Measurements from ENCODE around the gene BMS1. TPM values are rescaled to one million over a fixed set of nuclear protein-coding genes. Genes with fewer than 3 reads are reported as not detected.

BMS1 gene
- total RNA-seq, 1 experiment from 2014 or later = 40.0 TPM

DNA sequence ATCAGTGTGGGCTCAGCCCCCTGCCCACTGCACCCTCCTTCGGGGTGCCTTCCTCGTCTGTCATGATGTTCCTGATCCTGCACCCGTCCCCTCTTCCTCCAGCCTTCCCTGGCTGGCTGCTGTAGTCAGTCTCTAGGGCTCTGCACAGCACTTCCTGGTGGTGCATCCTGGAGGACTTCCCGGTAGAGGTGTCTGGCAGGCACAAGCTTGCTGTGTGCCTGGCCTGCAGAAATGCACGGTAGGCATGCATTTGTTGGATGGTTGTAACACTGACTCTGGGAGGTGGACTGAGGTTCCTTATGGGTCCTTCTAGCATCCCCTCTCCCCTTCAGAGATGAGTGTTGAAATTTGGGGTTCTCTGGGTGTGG, 92.8 kb downstream of the BMS1 start:
- no peak overlapping the region for H2AFZ ChIP-seq (ENCODE audit: low read depth, low read length, poor library complexity, severe bottlenecking)
- RAD21 ChIA-PET (ENCODE audit: low non-redundant PET in 1 of 2, low total read pairs in 2 of 2, uncharacterized antibody in 2 of 2, unreplicated experiment in 2 of 2) = no interaction called here
- TF ChIP-seq SRF (IDR thresholded peaks at IDR 0.05; ENCODE audit: low read depth) = no peak
- no peak for TF ChIP-seq EZH2phosphoT487 (IDR thresholded peaks at IDR 0.05; ENCODE audit: borderline replicate concordance)
- TF ChIP-seq, protein P1, sequence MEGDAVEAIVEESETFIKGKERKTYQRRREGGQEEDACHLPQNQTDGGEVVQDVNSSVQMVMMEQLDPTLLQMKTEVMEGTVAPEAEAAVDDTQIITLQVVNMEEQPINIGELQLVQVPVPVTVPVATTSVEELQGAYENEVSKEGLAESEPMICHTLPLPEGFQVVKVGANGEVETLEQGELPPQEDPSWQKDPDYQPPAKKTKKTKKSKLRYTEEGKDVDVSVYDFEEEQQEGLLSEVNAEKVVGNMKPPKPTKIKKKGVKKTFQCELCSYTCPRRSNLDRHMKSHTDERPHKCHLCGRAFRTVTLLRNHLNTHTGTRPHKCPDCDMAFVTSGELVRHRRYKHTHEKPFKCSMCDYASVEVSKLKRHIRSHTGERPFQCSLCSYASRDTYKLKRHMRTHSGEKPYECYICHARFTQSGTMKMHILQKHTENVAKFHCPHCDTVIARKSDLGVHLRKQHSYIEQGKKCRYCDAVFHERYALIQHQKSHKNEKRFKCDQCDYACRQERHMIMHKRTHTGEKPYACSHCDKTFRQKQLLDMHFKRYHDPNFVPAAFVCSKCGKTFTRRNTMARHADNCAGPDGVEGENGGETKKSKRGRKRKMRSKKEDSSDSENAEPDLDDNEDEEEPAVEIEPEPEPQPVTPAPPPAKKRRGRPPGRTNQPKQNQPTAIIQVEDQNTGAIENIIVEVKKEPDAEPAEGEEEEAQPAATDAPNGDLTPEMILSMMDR (IDR thresholded peaks at IDR 0.05 in 2 of 3, conservative IDR thresholded peaks at IDR 0.05 in 1 of 3; ENCODE audit: borderline replicate concordance in 1 of 3, insufficient read depth in 1 of 3, low read depth in 2 of 3, low read length in 2 of 3) = no peak
- no peak for TF ChIP-seq ELF1 (IDR thresholded peaks at IDR 0.05; ENCODE audit: borderline replicate concordance, low read depth)
- TF ChIP-seq SP1 (IDR thresholded peaks at IDR 0.05; ENCODE audit: low read depth) = no peak
- peak overlapping the region; percentile 19; the same call in 1 of the 2 replicates for H3K4me2 ChIP-seq (ENCODE audit: low read length)
- no TSS peak for BruUV-seq (replicated peaks)
- ATAC-seq (no peak), DNase-seq (ENCODE audit: low read depth, low spot score) (no peak)
- no peaks in the 10 kb centered on the region for H3K9me3 ChIP-seq (ENCODE audit: control insufficient read depth in 1 of 2, insufficient read depth in 1 of 2, low read depth in 1 of 2, low read length in 2 of 2)
- H3K27ac ChIP-seq (ENCODE audit: low read depth, low read length) = no peak overlapping the region
- H3K9ac ChIP-seq (ENCODE audit: low read length) = no peak overlapping the region
- POLR2A ChIA-PET = no interaction called here
- intact Hi-C loops (cut with micrococcal nuclease) = no loop called here
- H3K9me2 ChIP-seq (ENCODE audit: insufficient read depth) = no peaks in the 10 kb centered on the region
- H3K36me3 ChIP-seq (ENCODE audit: control insufficient read depth in 1 of 2, insufficient read depth in 2 of 2, low read length in 2 of 2) = no peaks in the 10 kb centered on the region
- CTCF ChIA-PET = no interaction called here
- H3K4me3 ChIP-seq (replicated peaks in 1 of 2; ENCODE audit: low read depth in 1 of 2, low read length in 2 of 2) = no peak overlapping the region
- no peaks in the 10 kb centered on the region for H3K79me2 ChIP-seq (ENCODE audit: insufficient read depth, low read length)
- no peaks in the 10 kb centered on the region for H4K20me1 ChIP-seq (ENCODE audit: insufficient read depth)
- peaks cover 0 to 8% of the 10 kb centered on the region in 2 experiments; a peak in 1 of 4 replicates for H3K4me1 ChIP-seq (ENCODE audit: control insufficient read depth in 1 of 2, insufficient read depth in 2 of 2, low read length in 2 of 2)
- no peaks in the 10 kb centered on the region for H3K27me3 ChIP-seq (ENCODE audit: insufficient read depth, low read length)

DNA sequence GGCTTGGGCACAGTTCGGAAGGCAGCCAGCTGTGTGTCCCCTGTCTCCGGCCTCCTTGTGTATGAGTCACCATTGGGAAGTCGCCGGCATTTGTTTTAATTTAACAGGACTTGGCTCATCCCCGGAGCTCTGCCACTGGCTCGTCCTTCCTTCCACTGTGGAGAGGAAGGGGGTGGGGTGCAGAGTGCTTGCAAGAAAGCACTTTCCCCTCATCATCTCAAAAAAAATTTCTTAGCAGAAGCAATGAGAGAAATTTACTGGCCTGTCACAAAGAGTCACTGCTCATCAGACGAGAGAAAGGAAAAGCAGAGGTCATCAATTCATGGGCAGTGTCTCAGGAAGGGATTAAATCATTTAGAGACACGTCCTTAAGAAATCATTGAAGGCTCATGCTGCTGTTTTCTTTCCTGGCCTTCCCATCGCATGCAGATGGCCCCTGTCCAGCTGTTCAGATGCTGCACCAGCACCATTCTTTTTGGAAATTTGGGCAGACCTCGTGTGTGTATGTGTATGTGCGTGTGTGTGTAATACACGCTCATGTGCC, 93.3 kb downstream of the BMS1 start:
- BruUV-seq (replicated peaks) = no TSS peak
- CTCF ChIA-PET = no interaction called here
- H3K27me3 ChIP-seq (ENCODE audit: insufficient read depth, low read length) = no peaks in the 10 kb centered on the region
- TF ChIP-seq CEBPB (IDR thresholded peaks at IDR 0.05; ENCODE audit: low read depth) = no peak
- TF ChIP-seq EZH2phosphoT487 (IDR thresholded peaks at IDR 0.05; ENCODE audit: borderline replicate concordance) = no peak
- no peak for TF ChIP-seq ZFX (IDR thresholded peaks at IDR 0.05)
- TF ChIP-seq, protein P2, sequence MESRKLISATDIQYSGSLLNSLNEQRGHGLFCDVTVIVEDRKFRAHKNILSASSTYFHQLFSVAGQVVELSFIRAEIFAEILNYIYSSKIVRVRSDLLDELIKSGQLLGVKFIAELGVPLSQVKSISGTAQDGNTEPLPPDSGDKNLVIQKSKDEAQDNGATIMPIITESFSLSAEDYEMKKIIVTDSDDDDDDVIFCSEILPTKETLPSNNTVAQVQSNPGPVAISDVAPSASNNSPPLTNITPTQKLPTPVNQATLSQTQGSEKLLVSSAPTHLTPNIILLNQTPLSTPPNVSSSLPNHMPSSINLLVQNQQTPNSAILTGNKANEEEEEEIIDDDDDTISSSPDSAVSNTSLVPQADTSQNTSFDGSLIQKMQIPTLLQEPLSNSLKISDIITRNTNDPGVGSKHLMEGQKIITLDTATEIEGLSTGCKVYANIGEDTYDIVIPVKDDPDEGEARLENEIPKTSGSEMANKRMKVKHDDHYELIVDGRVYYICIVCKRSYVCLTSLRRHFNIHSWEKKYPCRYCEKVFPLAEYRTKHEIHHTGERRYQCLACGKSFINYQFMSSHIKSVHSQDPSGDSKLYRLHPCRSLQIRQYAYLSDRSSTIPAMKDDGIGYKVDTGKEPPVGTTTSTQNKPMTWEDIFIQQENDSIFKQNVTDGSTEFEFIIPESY (IDR thresholded peaks at IDR 0.05; ENCODE audit: extremely low read depth, insufficient replicate concordance, low read length) = no peak
- TF ChIP-seq, protein P3, sequence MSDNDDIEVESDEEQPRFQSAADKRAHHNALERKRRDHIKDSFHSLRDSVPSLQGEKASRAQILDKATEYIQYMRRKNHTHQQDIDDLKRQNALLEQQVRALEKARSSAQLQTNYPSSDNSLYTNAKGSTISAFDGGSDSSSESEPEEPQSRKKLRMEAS (IDR thresholded peaks at IDR 0.05) = no peak
- no peak for TF ChIP-seq POLR2AphosphoS5 (IDR thresholded peaks at IDR 0.05; ENCODE audit: low read depth, low read length)
- no peak for TF ChIP-seq ELF1 (IDR thresholded peaks at IDR 0.05; ENCODE audit: borderline replicate concordance, low read depth)
- TF ChIP-seq RAD21 (IDR thresholded peaks at IDR 0.05; ENCODE audit: low read depth) = no peak
- no peak for TF ChIP-seq CBX3 (IDR thresholded peaks at IDR 0.05; ENCODE audit: low read depth)
- TF ChIP-seq, protein P1 (IDR thresholded peaks at IDR 0.05 in 2 of 3, conservative IDR thresholded peaks at IDR 0.05 in 1 of 3; ENCODE audit: borderline replicate concordance in 1 of 3, insufficient read depth in 1 of 3, low read depth in 2 of 3, low read length in 2 of 3) = no peak

More for the DNA sequence above, 93.3 kb downstream of the BMS1 start:
- Histone ChIP-seq H3K9me2 (ENCODE audit: insufficient read depth) (no peaks in the 10 kb centered on the region), H2AFZ (ENCODE audit: low read depth, low read length, poor library complexity, severe bottlenecking) (no peak overlapping the region), H3K9me3 (ENCODE audit: control insufficient read depth in 1 of 2, insufficient read depth in 1 of 2, low read depth in 1 of 2, low read length in 2 of 2) (no peaks in the 10 kb centered on the region), H3K4me1 (ENCODE audit: control insufficient read depth in 1 of 2, insufficient read depth in 2 of 2, low read length in 2 of 2) (peaks cover 0 to 8% of the 10 kb centered on the region in 2 experiments; a peak in 1 of 4 replicates), H3K9ac (ENCODE audit: low read length) (no peak overlapping the region), H3K36me3 (ENCODE audit: control insufficient read depth in 1 of 2, insufficient read depth in 2 of 2, low read length in 2 of 2) (no peaks in the 10 kb centered on the region), H3K4me3 (replicated peaks in 1 of 2; ENCODE audit: low read depth in 1 of 2, low read length in 2 of 2) (no peak overlapping the region), H3K27ac (ENCODE audit: low read depth, low read length) (no peak overlapping the region), H3K4me2 (ENCODE audit: low read length) (peak overlapping the region; percentile 19; the same call in 1 of the 2 replicates), H4K20me1 (ENCODE audit: insufficient read depth) (no peaks in the 10 kb centered on the region), H3K79me2 (ENCODE audit: insufficient read depth, low read length) (no peaks in the 10 kb centered on the region)
- ChIA-PET RAD21 (ENCODE audit: low non-redundant PET in 1 of 2, low total read pairs in 2 of 2, uncharacterized antibody in 2 of 2, unreplicated experiment in 2 of 2) (no interaction called here), POLR2A (no interaction called here)
- DNase-seq (ENCODE audit: low read depth, low spot score) = no peak
- intact Hi-C loops (cut with micrococcal nuclease) = no loop called here
- no peak for ATAC-seq
